ENCODE data around the gene TMED4. TPM values are rescaled to one million over a fixed set of nuclear protein-coding genes. Genes with fewer than 3 reads are reported as not detected.

Gene TMED4
- total and polyA plus RNA-seq, 2 experiments from 2014 or later, result 43.5 to 98.5 TPM

- H3K36me3 ChIP-seq (ENCODE audit: insufficient read depth), result peaks cover 35% of the 10 kb centered on the region
- H3K27ac ChIP-seq (ENCODE audit: low read depth), result no peak overlapping the region
- H3K4me1 ChIP-seq (ENCODE audit: insufficient read depth), result no peaks in the 10 kb centered on the region
- Mint-ChIP-seq H3K27me3 (ENCODE audit: insufficient read depth, low read depth, poor library complexity) (peaks cover 18% of the 10 kb centered on the region), H3K4me1 (peaks cover 5% of the 10 kb centered on the region), H3K9me3 (no peaks in the 10 kb centered on the region), H3K27ac (no peak overlapping the region), H3K4me3 (no peak overlapping the region), H3K36me3 (ENCODE audit: low read depth) (peaks cover 74% of the 10 kb centered on the region)
- H2AFZ ChIP-seq, result no peak overlapping the region
- DNase-seq (ENCODE audit: low spot score), result no peak
- ATAC-seq, result peak; percentile 51
- no peaks in the 10 kb centered on the region for H3K79me2 ChIP-seq (replicated peaks; ENCODE audit: insufficient read depth)
- H4K20me1 ChIP-seq (replicated peaks; ENCODE audit: insufficient read depth), result no peaks in the 10 kb centered on the region
- H3F3A ChIP-seq (replicated peaks; ENCODE audit: low read depth), result peaks cover 12% of the 10 kb centered on the region; the same call in 1 of the 2 replicates
- H3K9me2 ChIP-seq (ENCODE audit: insufficient read depth), result no peaks in the 10 kb centered on the region
- TF ChIP-seq STAT1 (IDR thresholded peaks at IDR 0.05; ENCODE audit: unreplicated experiment) (no peak), CTCF (conservative IDR thresholded peaks at IDR 0.05; ENCODE audit: low read depth in 2 of 2) (no peak), NANOG (IDR thresholded peaks at IDR 0.05; ENCODE audit: borderline replicate concordance) (no peak), EZH2phosphoT487 (IDR thresholded peaks at IDR 0.05; ENCODE audit: unreplicated experiment) (no peak), POLR2AphosphoS5 (IDR thresholded peaks at IDR 0.05; ENCODE audit: low read depth) (no peak), EZH2 (IDR thresholded peaks at IDR 0.05; ENCODE audit: low read depth, unreplicated experiment) (no peak), ZNF462 (CRISPR knock-in tag; IDR thresholded peaks at IDR 0.05) (no peak), CREB1 (CRISPR knock-in tag; IDR thresholded peaks at IDR 0.05; ENCODE audit: low read depth) (no peak), ZNF114 (CRISPR knock-in tag; IDR thresholded peaks at IDR 0.05) (no peak), ETS1 (IDR thresholded peaks at IDR 0.05) (no peak), REST (IDR thresholded peaks at IDR 0.05; ENCODE audit: unreplicated experiment) (no peak), JUNB (IDR thresholded peaks at IDR 0.05; ENCODE audit: unreplicated experiment) (no peak), ZNF331 (CRISPR knock-in tag; IDR thresholded peaks at IDR 0.05; ENCODE audit: low read depth) (no peak)
- no peak overlapping the region for H3K4me2 ChIP-seq
- no peak overlapping the region for H3K4me3 ChIP-seq
- H3K27me3 ChIP-seq (ENCODE audit: insufficient read depth), result no peaks in the 10 kb centered on the region
Observed at GRCh38 chr7:44565795-44566559, 16.1 kb downstream of the TMED4 start.
